ENCODE results near the gene GLOD4. TPM values are rescaled to one million over a fixed set of nuclear protein-coding genes. Genes with fewer than 3 reads are reported as not detected.
"Not testable (repeated sequence)": the region's sequence is repeated elsewhere in the genome, so short reads cannot be mapped to it uniquely, and the experiment has no call there.

Gene GLOD4
- total RNA-seq, 4 donors from 2014 or later = 52.0 to 94.8 (median 72.0) TPM

DNA sequence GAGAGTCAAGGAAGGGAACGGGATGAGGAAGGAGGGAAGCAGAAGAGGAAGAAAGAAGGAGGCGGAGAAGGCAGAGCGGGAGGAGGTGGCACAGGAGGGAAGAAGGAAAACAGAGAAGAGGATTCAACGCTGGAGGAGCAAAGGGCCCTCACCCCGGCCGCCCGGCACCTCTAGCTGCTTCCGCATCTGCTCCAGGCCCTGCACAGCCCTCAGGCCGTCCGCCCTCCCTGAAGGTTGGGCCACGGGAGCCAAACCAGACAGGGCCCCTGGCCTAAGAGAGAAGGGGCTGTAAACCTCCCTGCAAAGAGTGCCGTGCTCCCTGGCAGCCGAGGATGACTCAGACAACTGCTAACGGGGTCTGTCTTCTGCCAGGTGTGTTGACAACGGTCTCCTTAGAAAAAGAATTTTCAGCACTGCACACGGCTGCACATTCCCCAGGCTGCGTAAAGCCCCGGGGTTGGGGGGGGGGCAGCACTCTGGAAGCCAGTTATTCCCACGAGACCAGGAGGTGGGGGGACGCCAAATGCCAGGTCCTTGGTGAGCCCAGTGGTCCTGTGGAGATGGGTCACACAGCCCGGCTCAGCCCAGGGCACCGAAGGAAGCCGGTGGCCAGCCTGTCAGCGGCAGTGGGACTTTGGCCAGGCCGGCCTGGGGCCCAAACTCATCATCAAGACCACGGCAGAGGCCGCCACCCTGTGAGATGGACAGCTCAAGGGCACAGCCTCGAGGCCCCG is 29.1 kb upstream of the GLOD4 start:
- DNase-seq = no peak
- H3K9me3 ChIP-seq = no peaks in the 10 kb centered on the region
- H3K36me3 ChIP-seq = peaks cover 0 to 5% (median 0%) of the 10 kb centered on the region in 3 donors
- TF ChIP-seq CTCF (IDR thresholded peaks at IDR 0.05) = no peak
- no peak for TF ChIP-seq POLR2A (IDR thresholded peaks at IDR 0.05)
- H3K4me3 ChIP-seq = no peak overlapping the region
- no peak overlapping the region for H3K27ac ChIP-seq
- H3K27me3 ChIP-seq = no peaks in the 10 kb centered on the region
- no peaks in the 10 kb centered on the region for H3K4me1 ChIP-seq

GRCh38 chr17:807523-808294 is 25.6 kb upstream of the GLOD4 start:
- Histone ChIP-seq H3K36me3 (no peaks in the 10 kb centered on the region), H3K4me3 (no peak overlapping the region), H3K4me1 (no peaks in the 10 kb centered on the region), H3K27ac (no peak overlapping the region), H3K27me3 (no peaks in the 10 kb centered on the region), H3K9me3 (no peaks in the 10 kb centered on the region)
- no peak for DNase-seq
- TF ChIP-seq POLR2A (IDR thresholded peaks at IDR 0.05) = no peak
- TF ChIP-seq CTCF (IDR thresholded peaks at IDR 0.05) = no peak

GRCh38 chr17:806781-807522 is 24.9 kb upstream of the GLOD4 start:
- H3K36me3 ChIP-seq = no peaks in the 10 kb centered on the region
- H3K27ac ChIP-seq = no peak overlapping the region
- H3K4me1 ChIP-seq = no peaks in the 10 kb centered on the region
- DNase-seq = no peak
- no peaks in the 10 kb centered on the region for H3K9me3 ChIP-seq
- no peaks in the 10 kb centered on the region for H3K27me3 ChIP-seq
- TF ChIP-seq POLR2A (IDR thresholded peaks at IDR 0.05) = no peak
- no peak overlapping the region for H3K4me3 ChIP-seq

GRCh38 chr17:806346-806745 is 24.3 kb upstream of the GLOD4 start:
- DNase-seq = no peak
- Histone ChIP-seq H3K4me1 (no peaks in the 10 kb centered on the region), H3K27ac (no peak overlapping the region), H3K9me3 (no peaks in the 10 kb centered on the region), H3K27me3 (no peaks in the 10 kb centered on the region), H3K36me3 (no peaks in the 10 kb centered on the region), H3K4me3 (no peak overlapping the region)
- no peak for TF ChIP-seq POLR2A (IDR thresholded peaks at IDR 0.05)
- TF ChIP-seq CTCF (IDR thresholded peaks at IDR 0.05) = no peak

GRCh38 chr17:805886-806285 is 23.8 kb upstream of the GLOD4 start:
- not testable (repeated sequence) for H3K27ac ChIP-seq, DNase-seq, H3K4me1 ChIP-seq, H3K27me3 ChIP-seq, H3K36me3 ChIP-seq, H3K4me3 ChIP-seq, H3K9me3 ChIP-seq

GRCh38 chr17:804541-805435 is 22.7 kb upstream of the GLOD4 start:
- DNase-seq = no peak
- Histone ChIP-seq H3K27ac (no peak overlapping the region), H3K4me1 (no peaks in the 10 kb centered on the region), H3K9me3 (no peaks in the 10 kb centered on the region), H3K27me3 (no peaks in the 10 kb centered on the region), H3K4me3 (no peak overlapping the region), H3K36me3 (peaks cover 0 to 6% (median 0%) of the 10 kb centered on the region in 3 donors)
- TF ChIP-seq CTCF (IDR thresholded peaks at IDR 0.05) = no peak
- no peak for TF ChIP-seq POLR2A (IDR thresholded peaks at IDR 0.05)
